Subcutaneous adipose tissue (tissue), 4 donors: ENCODE data around the gene TTC6. TPM values are rescaled to one million over a fixed set of nuclear protein-coding genes. Genes with fewer than 3 reads are reported as not detected.

Experiments
- CTCF ChIP-seq: fragments of 450-650 bp; IDR thresholded peaks from one replicate; pipeline ENCODE4 v1.5.1; 2016; ENCODE audit warnings: low read depth, mild to moderate bottlenecking, control low read depth, antibody characterized with exemption, moderate library complexity
- total RNA-seq, 4 donors: library from RNA; depleted of rRNA; stranded (reverse); fragments of >200 nt; gene quantifications; one replicate each; pipeline ENCODE4 v1.1.0, GENCODE V29; 2016

TTC6 gene
- total RNA-seq, 4 donors from 2014 or later: not detected

GRCh38 chr14:37642125-37642524, 46.7 kb downstream of the TTC6 start:
- TF ChIP-seq CTCF: no peak

GRCh38 chr14:37643701-37644100, 48.3 kb downstream of the TTC6 start:
- TF ChIP-seq CTCF: no peak

Other genes with a start within 250 kb of the TTC6 start
- gene FOXA1, start 380 bp upstream of the TTC6 start, total RNA-seq: not detected